H9 (cell line): Measurements from ENCODE around the gene ZBTB17. TPM values are rescaled to one million over a fixed set of nuclear protein-coding genes. Genes with fewer than 3 reads are reported as not detected.

Experiments
- DNase-seq: peaks from one replicate; pipeline ENCODE4 v3.0.0-alpha.2; 2017
- H2AFZ ChIP-seq: one replicate; pipeline ENCODE4 v1.6.1; 2013; ENCODE audit warnings: mild to moderate bottlenecking, low read length, control low read depth, moderate library complexity
- H2AK5ac ChIP-seq: 2 replicates; pipeline ENCODE4 v1.6.1; 2013; ENCODE audit warnings: low read length, control low read depth, mixed read lengths; ENCODE audit not compliant: insufficient read length
- H2BK120ac ChIP-seq: one replicate; pipeline ENCODE4 v1.6.1; 2013; ENCODE audit warnings: low read depth, mild to moderate bottlenecking, low read length, control low read depth, inconsistent platforms; ENCODE audit not compliant: poor library complexity, severe bottlenecking
- H2BK12ac ChIP-seq: 2 replicates; pipeline ENCODE4 v1.6.1; 2013; ENCODE audit warnings: low read length, control low read depth, mixed read lengths, low read depth; ENCODE audit not compliant: insufficient read length
- H2BK15ac ChIP-seq: 2 replicates; pipeline ENCODE4 v1.6.1; 2013; ENCODE audit warnings: low read depth, low read length, control low read depth
- H2BK20ac ChIP-seq: one replicate; pipeline ENCODE4 v1.6.1; 2013; ENCODE audit warnings: low read depth, mild to moderate bottlenecking, low read length, control low read depth, inconsistent platforms; ENCODE audit not compliant: poor library complexity, severe bottlenecking
- H2BK5ac ChIP-seq: 2 replicates; pipeline ENCODE4 v1.6.1; 2013; ENCODE audit warnings: low read length, control low read depth, mixed read lengths; ENCODE audit not compliant: insufficient read length
- H3K14ac ChIP-seq: 2 replicates; pipeline ENCODE4 v1.6.1; 2013; ENCODE audit warnings: low read length, control low read depth; ENCODE audit not compliant: insufficient read depth
- H3K18ac ChIP-seq: 2 replicates; pipeline ENCODE4 v1.6.1; 2013; ENCODE audit warnings: low read depth, mild to moderate bottlenecking, mixed read lengths, low read length, control low read depth; ENCODE audit not compliant: insufficient read length
- H3K23ac ChIP-seq: 2 replicates; pipeline ENCODE4 v1.6.1; 2013; ENCODE audit warnings: low read length, control low read depth, mixed read lengths, low read depth; ENCODE audit not compliant: insufficient read length
- H3K23me2 ChIP-seq: 2 replicates; pipeline ENCODE4 v1.6.1; 2013; ENCODE audit warnings: low read depth, mild to moderate bottlenecking, mixed read lengths, low read length, control low read depth; ENCODE audit not compliant: insufficient read length, poor library complexity, severe bottlenecking
- H3K27ac ChIP-seq: 2 replicates; pipeline ENCODE4 v1.5.1; 2013; ENCODE audit warnings: low read length, control low read depth, mixed read lengths, low read depth; ENCODE audit not compliant: insufficient read length
- H3K27me3 ChIP-seq: 2 replicates; pipeline ENCODE4 v1.6.1; 2013; ENCODE audit warnings: low read length, control low read depth, inconsistent platforms; ENCODE audit not compliant: insufficient read depth
- H3K4ac ChIP-seq: 2 replicates; pipeline ENCODE4 v1.6.1; 2013; ENCODE audit warnings: low read depth, mild to moderate bottlenecking, control low read depth, inconsistent platforms, low read length, moderate library complexity
- H3K4me1 ChIP-seq: 2 replicates; pipeline ENCODE4 v1.6.1; 2013; ENCODE audit warnings: low read length, control low read depth, inconsistent platforms; ENCODE audit not compliant: insufficient read depth
- H3K4me2 ChIP-seq: 2 replicates; pipeline ENCODE4 v1.6.1; 2013; ENCODE audit warnings: low read length, control low read depth, mixed read lengths; ENCODE audit not compliant: insufficient read length, insufficient read depth
- H3K56ac ChIP-seq: 2 replicates; pipeline ENCODE4 v1.6.1; 2013; ENCODE audit warnings: low read depth, mild to moderate bottlenecking, mixed read lengths, low read length, control low read depth; ENCODE audit not compliant: insufficient read length
- H3K79me1 ChIP-seq: 2 replicates; pipeline ENCODE4 v1.6.1; 2013; ENCODE audit warnings: low read depth, mild to moderate bottlenecking, moderate library complexity, low read length, control low read depth, inconsistent platforms; ENCODE audit not compliant: insufficient read depth, poor library complexity, severe bottlenecking
- H3K79me2 ChIP-seq: 2 replicates; pipeline ENCODE4 v1.6.1; 2013; ENCODE audit warnings: low read length, control low read depth, inconsistent platforms; ENCODE audit not compliant: insufficient read depth
- H3K9ac ChIP-seq: 2 replicates; pipeline ENCODE4 v1.6.1; 2013; ENCODE audit warnings: low read length, control low read depth, mixed read lengths; ENCODE audit not compliant: insufficient read length; ENCODE audit errors: extremely low read depth
- H3K9me3 ChIP-seq: one replicate; pipeline ENCODE4 v1.6.1; 2013; ENCODE audit warnings: low read depth, low read length, inconsistent platforms; ENCODE audit not compliant: control insufficient read depth
- H3T11ph ChIP-seq: one replicate; pipeline ENCODE4 v1.6.1; 2013; ENCODE audit warnings: mild to moderate bottlenecking, low read length, control low read depth, inconsistent platforms
- H4K20me1 ChIP-seq: one replicate; pipeline ENCODE4 v1.6.1; 2013; ENCODE audit not compliant: control insufficient read depth, insufficient read length, insufficient read depth
- H4K5ac ChIP-seq: 2 replicates; pipeline ENCODE4 v1.6.1; 2013; ENCODE audit warnings: low read depth, mild to moderate bottlenecking, mixed read lengths, low read length, control low read depth; ENCODE audit not compliant: insufficient read length
- H4K8ac ChIP-seq: replicated peaks from 2 replicates; pipeline ENCODE4 v1.6.1; 2013; ENCODE audit warnings: low read length, control low read depth, mixed read lengths, low read depth; ENCODE audit not compliant: insufficient read length
- H4K91ac ChIP-seq: 2 replicates; pipeline ENCODE4 v1.6.1; 2013; ENCODE audit warnings: low read depth, mild to moderate bottlenecking, moderate library complexity, mixed read lengths, low read length, control low read depth; ENCODE audit not compliant: insufficient read length
- H3K27ac Mint-ChIP-seq, 3 experiments: 2 replicates in 2 of 3; 3 replicates in 1 of 3; pipeline ENCODE4 v1.8.0; 2020 to 2021; ENCODE audit warnings: mixed read lengths in 3 of 3, mild to moderate bottlenecking in 1 of 3, moderate library complexity in 1 of 3
- H3K27me3 Mint-ChIP-seq: 2 replicates; pipeline ENCODE4 v1.8.0; 2021; ENCODE audit warnings: low read depth, mild to moderate bottlenecking, moderate library complexity, mixed read lengths
- H3K36me3 Mint-ChIP-seq, 3 experiments: 2 replicates in 2 of 3; 3 replicates in 1 of 3; pipeline ENCODE4 v1.8.0; 2020 to 2021; ENCODE audit warnings: low read depth in 3 of 3, mixed read lengths in 3 of 3; ENCODE audit not compliant: insufficient read depth in 1 of 3
- H3K4me1 Mint-ChIP-seq, 2 experiments: 2 replicates each; pipeline ENCODE4 v1.8.0; 2020; ENCODE audit warnings: mixed read lengths in 2 of 2
- H3K4me3 Mint-ChIP-seq, 2 experiments: 2 replicates in 1 of 2; 3 replicates in 1 of 2; pipeline ENCODE4 v1.8.0; 2020 to 2021; ENCODE audit warnings: mild to moderate bottlenecking in 2 of 2, mixed read lengths in 2 of 2, moderate library complexity in 1 of 2
- H3K9me3 Mint-ChIP-seq, 2 experiments: 2 replicates in 1 of 2; 3 replicates in 1 of 2; pipeline ENCODE4 v1.8.0; 2020; ENCODE audit warnings: mild to moderate bottlenecking in 2 of 2, mixed read lengths in 2 of 2, moderate library complexity in 1 of 2
- CTCF ChIP-seq: fragments of 200-600 bp; sonication (generic); conservative IDR thresholded peaks from 3 replicates; pipeline ENCODE4 v1.8.0; 2021; ENCODE audit warnings: antibody characterized with exemption, mild to moderate bottlenecking
- WGBS: extraction: QIAGEN DNeasy Blood & Tissue Kit; methylation state at CpG from one replicate; pipeline ENCODE4 v1.1.7; 2013; ENCODE audit warnings: missing lambda C conversion rate, low lambda C conversion rate, mixed read lengths; ENCODE audit not compliant: insufficient read length; ENCODE audit errors: extremely low coverage; 5-methylcytosine and 5-hydroxymethylcytosine counted together
- total RNA-seq: library from RNA; stranded (reverse); gene quantifications from 2 replicates; pipeline ENCODE4 v1.2.1, GENCODE V29; 2021

ZBTB17 gene
- total RNA-seq, 1 experiment from 2014 or later = 16.5 TPM

- Histone ChIP-seq H3K4me2 (no peak overlapping the region), H3T11ph (no peak overlapping the region), H3K27me3 (no peaks in the 10 kb centered on the region), H2AK5ac (no peak overlapping the region), H3K4ac (no peak overlapping the region), H4K91ac (no peak overlapping the region), H3K56ac (no peak overlapping the region), H3K18ac (no peak overlapping the region), H4K8ac (no peak overlapping the region), H3K9me3 (no peaks in the 10 kb centered on the region), H2BK120ac (no peak overlapping the region), H3K79me1 (no peaks in the 10 kb centered on the region), H3K23me2 (no peaks in the 10 kb centered on the region), H4K20me1 (no peaks in the 10 kb centered on the region), H3K14ac (no peak overlapping the region), H3K79me2 (no peaks in the 10 kb centered on the region), H2BK15ac (no peak overlapping the region), H2BK20ac (no peak overlapping the region), H4K5ac (no peak overlapping the region), H3K4me1 (no peaks in the 10 kb centered on the region), H3K9ac (no peak overlapping the region), H2AFZ (no peak overlapping the region), H3K23ac (no peak overlapping the region), H2BK12ac (no peak overlapping the region), H2BK5ac (no peak overlapping the region), H3K27ac (no peak overlapping the region)
- no peak for DNase-seq
- Mint-ChIP-seq H3K9me3 (no peaks in the 10 kb centered on the region), H3K27ac (no peak overlapping the region; a peak in 2 of 7 replicates), H3K27me3 (no peaks in the 10 kb centered on the region), H3K4me1 (peaks cover 5 to 6% of the 10 kb centered on the region in 2 experiments), H3K4me3 (no peak overlapping the region), H3K36me3 (peaks cover 24 to 66% (median 56%) of the 10 kb centered on the region in 3 experiments)
- no CpG with 5 or more reads among the region's 13 CpGs for WGBS
- no peak for TF ChIP-seq CTCF
Observed at GRCh38 chr1:15940110-15941043, 35.5 kb downstream of the ZBTB17 start.
